Stimulated activated CD4-positive, alpha-beta T cell treated with anti-CD3 and anti-CD28 coated beads, Interleukin-15, amount 100 ng/mL, for 48 hours (primary cell): ENCODE results near the gene GTF2B.
"Not testable (repeated sequence)": the region's sequence is repeated elsewhere in the genome, so short reads cannot be mapped to it uniquely, and the experiment has no call there.

ENCODE experiments used
- DNase-seq, 2 donors: peaks; one replicate each; pipeline ENCODE4 v3.0.0-alpha.2; 2020; ENCODE audit warnings: low read depth in 2 of 2

Gene GTF2B, protein sequence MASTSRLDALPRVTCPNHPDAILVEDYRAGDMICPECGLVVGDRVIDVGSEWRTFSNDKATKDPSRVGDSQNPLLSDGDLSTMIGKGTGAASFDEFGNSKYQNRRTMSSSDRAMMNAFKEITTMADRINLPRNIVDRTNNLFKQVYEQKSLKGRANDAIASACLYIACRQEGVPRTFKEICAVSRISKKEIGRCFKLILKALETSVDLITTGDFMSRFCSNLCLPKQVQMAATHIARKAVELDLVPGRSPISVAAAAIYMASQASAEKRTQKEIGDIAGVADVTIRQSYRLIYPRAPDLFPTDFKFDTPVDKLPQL

DNA sequence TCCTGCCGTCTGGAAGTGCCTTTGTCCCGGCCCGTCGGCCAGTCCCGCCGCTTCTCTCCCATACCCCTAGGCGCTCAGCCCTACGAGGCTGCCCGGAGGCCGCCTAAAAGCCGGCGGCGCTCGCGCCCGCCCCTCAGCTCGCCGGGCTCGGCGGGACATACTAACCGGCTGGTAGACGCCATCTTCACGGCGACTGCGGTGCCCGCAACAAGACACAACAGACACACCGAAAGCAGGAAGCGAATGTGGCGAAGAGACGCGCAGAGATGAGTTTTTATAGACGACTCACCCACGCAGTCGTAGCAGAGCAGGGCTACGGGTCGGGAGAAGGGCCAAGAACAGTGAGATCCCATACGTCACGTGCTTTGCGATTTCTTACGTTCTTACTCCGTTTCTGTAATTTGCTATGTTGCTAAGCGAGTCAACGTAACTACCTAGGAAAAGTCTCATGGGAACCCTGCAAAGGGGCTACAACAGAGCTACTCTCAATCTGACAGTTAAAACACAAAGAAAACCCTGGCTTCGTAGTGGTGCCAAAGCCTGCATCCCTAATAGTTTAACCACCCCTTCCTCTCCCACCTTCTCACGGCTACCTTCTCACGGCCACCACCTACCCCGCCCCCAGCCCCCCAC, at the start of gene GTF2B:
Gene GTF2B (minus strand): TSS at position 250 of the 633 bp plus-strand sequence. CDS start 68 bp downstream, at position 182.
- DNase-seq, result peak; percentile 87 to 90

DNA sequence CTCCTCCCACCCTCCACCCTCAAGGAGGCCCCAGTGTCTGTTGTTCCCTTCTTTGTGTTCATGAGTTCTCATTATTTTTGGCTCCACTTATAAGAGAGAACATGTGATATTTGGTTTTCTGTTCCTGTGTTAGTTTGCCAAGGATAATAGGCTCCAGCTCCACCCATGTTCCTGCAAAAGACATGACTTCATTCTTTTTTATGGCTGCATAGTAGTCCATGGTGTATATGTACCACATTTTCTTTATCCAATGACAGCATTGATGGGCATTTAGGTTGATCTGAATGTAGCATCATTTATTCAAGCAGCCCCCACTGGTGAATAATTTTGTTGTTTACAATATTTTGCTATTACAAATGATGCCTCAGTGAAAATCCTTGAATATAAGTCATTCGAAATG, 47.2 kb upstream of the GTF2B start:
- not testable (repeated sequence) for DNase-seq

DNA sequence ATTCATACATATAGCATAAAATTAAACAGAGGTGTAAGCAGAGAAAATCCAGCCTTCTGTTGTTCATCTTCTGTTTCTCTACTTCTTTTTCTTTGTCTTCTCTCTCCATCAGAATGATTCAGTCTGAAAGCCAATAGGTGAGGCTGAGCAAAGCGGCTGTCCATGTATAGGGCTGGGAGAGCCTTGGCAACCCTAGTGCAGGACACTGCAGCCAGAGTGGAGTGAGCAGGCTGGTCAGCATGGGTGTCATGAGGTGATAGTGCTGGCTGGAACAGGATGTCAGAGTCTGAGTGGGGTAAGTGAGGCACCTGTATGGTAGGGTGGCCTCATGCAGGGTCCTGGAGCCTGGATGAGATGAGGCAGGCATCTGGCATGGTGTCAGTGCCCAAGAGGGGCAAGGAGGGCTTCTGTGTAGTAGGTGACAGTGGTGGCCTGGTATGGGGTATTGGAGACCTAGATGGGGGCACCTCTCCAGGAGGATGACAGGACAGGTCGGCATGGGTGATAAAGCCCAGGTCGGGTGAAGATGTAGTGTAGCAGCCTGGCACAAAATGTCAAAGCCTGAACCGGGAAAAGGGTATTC, 45.5 kb upstream of the GTF2B start:
- DNase-seq, result no peak

DNA sequence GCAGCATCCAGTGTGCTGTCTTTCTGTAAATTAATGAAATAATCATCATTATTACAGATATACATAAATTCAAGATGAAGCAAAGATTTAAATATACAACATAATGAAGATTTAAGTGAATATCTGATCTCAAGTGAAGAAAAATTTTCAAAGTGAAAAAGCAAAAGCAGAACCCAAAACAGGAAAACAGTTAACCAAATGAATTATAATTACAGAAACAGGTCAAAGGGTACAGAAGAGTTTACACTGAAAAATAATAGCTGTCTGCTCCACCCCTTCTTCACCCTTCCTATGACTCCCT, 44.8 kb upstream of the GTF2B start:
- DNase-seq, result no peak

DNA sequence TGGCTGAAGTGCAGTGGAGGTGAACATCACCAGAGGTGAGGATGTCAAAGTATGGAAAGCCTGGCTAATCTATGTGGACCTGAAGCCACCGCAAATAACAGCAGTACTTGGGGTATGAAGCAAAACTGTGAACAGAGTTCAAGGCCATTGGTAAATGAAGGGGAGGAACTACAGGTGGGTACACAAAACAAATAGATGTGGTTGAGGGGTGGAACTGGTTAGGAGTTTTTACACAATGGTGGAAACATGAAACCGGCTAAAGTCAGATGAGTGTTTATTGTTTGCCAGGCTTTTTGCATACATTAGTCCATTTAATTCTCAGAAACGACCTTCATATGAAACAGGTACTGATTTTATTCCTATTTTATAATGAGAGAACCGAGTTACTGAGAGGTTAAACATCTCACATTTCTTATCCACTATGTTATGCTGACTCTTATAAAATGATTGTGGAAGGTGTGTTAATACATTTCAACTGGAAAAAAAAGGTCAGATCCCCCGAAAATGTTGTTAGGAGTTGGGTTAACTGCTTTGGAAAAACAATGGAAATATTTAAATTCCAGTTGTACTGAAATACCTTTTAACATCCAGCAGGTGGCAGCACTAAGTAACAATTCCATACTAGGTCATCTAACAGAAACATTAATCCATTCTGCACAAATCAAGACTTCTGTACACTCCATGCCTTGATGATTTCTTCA, 44.3 kb upstream of the GTF2B start:
- no peak for DNase-seq

DNA sequence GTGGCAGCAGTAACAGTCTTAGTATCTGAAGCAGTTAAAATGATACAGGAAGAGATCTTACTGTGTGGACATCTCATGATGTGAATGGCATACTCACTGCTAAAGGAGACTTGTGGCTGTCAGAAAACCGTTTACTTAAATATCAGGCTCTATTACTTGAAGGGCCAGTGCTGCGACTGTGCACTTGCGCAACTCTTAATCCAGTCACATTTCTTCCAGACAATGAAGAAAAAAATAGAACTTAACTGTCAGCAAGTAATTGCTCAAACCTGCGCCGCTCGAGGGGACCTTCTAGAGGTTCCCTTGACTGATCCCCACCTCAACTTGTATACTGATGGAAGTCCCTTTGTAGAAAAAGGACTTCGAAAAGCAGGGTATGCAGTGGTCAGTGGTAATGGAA, 38.8 kb upstream of the GTF2B start:
- DNase-seq, result not testable (repeated sequence)

DNA sequence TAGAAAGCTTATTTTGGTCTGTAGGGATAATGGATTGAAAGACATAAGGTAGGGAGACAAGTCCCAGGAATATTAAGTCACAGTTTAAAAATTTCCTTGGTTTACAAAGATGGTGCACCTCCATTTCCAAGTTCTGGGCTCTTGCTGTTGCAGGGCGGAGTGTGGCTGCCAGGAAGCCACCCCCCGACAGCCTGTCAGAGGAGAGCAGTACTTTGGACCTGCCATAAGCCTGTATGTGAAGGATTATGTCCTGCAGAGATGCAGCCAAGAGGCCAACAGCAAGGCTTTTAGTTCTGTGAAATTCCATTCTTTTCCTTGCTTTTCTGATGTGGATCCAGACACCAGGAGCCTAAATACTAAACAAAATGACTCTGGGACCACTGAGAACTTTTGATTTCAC, 31.9 kb upstream of the GTF2B start:
- no peak for DNase-seq

DNA sequence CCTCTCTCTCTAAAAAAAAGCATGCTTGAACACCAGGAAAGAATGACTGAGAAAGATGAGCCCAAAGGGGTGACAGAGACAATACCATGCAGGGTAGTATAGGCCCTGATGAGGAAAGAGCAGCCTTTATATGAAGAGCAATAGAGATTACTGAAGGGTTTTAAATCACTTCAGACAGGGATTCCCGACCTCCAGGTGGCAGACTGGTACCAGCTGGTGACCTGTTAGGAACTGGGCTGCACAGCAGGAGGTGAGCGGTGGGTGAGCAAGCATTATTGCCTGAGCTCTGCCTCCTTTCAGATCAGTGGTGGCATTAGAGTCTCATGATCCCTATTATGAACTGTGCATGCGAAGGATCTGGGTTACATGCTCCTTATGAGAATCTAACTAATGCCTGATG, 30.8 kb upstream of the GTF2B start:
- DNase-seq, result no peak

DNA sequence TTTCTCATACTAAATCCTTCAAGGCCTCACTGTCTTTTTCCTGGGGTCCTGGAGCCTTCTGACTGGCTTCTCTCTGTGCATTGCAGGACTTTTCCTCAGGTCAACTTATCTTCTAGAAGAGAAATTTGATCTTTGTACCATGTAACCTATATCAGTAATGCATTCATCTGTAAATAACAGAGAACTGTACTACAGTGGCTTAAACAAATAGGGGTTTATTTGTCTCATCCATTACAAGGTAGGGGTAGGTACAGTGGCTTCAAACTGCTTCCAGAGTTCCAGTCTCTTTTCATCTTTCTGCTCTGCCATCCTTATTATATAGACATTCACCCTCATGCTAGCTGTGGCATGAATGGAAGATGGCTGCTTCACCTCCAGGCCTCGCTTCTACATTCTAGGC, 29.5 kb upstream of the GTF2B start:
- no peak for DNase-seq

DNA sequence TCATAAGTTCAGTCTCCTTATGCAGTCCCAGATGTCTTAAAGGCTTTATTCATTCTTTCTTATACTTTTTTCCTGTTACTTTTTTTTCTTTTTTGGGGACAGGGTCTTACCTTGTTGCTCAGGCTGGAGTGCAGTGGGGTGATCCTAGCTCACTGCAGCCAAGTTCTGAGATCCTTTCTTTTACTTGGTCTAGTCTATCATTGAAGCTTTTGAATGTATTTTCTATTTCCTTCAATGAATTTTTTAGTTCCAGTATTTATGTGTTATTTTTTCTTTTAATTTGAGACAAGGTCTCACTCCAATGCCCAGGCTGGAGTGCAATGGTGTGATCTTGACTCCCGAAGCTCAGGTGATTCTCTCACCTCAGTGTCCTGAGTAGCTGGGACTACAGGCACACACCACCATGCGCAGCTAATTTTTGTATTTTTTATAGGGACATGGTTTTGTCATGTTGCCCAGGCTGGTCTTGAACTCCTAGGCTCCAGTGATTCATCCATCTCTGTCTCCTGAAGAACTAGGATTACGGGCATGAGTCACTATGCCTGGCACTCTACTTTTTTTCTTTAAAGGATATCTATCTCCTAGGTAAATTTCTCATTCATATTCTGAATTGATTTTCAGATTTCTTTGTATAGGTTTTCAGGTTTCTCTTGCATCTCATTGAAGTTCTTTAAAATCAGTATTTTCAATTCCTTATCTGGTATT, 26.1 kb upstream of the GTF2B start:
- no peak for DNase-seq

DNA sequence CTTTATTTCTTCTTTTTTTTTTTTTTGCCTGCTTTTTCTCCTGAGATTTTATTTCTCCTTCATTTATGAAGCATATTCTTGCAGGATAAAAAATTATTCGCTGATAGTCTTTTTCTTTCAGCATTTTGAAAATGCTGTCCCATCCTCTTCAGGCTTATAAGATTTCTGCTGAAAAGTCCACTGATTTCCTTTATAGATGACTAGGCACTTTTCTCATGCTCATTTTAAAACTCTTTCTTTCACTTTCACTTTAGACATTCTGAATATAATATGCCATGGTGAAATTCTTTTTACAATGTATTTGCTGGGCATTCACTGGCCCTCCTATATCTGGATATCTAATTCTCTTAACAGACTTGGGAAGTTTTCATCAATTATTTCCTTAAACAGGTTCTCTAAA, 25.5 kb upstream of the GTF2B start:
- no peak for DNase-seq

DNA sequence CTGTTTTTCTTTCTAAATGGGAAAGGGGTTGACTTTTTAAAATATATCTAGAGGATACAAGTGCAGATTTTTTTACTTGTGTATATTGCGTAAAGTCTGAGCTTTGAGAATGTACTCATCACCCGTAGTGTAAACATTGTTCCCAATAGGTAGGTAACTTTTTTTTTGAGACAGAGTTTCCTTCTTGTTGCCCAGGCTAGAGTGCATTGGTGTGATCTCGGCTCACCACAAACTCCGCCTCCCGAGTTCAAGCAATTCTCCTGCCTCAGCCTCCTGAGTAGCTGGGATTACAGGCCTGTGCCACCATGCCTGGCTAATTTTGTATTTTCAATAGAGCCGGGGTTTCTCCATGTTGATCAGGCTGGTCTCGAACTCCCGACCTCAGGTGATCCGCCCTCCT, 20.4 kb upstream of the GTF2B start:
- not testable (repeated sequence) for DNase-seq

DNA sequence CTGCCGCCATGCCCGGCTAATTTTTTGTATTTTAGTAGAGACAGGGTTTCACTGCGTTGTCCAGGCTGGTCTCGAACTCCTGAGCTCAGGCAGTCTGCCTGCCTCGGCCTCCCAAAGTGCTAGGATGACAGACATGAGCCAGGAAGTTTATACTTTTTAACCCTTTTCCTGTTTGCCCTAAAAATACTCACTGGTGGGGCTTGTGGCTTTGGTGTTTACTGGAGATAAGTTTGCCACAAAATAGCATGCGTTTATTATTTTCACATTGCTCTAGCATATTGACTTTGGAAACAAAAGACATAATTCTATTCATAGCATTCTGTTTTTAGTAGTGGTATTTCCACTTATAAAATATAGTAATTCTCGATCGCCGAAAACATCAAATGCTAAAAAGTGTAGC, 19.8 kb upstream of the GTF2B start:
- no peak for DNase-seq

DNA sequence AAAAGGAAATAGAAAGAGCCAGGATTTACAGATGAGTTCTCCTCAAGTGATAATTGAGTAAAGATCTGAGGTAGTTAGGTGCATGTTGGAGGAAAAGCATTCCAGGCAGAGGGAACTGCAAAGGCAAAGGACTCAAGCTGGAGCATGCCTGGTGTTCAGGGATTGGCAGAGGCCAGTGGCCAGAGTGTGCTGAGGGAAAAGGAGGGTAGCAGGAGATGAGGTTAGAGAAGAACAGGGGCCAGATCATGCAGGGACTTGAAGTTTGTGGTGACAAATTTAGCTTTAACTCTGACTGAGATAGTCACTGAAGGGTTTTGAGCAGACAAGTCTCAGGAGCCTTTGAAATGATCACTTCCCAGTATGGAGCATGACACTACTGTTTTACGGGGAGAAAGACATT, 19.0 kb upstream of the GTF2B start:
- DNase-seq, result no peak

DNA sequence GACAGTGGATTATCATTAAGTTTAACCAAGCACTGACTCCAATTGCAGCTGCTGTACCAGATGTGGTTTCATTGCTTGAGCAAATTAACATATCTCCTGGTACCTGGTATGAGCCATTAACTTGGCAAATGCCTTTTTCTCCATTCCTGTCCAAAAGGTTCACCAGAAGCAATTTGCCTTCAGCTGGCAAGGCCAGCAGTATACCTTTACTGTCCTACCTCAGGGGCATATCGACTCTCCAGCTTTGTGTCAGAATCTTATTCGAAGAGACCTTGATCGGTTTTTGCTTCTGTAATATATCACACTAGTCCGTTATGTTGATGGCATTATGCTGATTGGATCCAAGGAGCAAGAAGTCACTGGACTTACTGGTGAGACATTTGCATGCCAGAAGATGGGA, 9.5 kb upstream of the GTF2B start:
- no peak for DNase-seq

DNA sequence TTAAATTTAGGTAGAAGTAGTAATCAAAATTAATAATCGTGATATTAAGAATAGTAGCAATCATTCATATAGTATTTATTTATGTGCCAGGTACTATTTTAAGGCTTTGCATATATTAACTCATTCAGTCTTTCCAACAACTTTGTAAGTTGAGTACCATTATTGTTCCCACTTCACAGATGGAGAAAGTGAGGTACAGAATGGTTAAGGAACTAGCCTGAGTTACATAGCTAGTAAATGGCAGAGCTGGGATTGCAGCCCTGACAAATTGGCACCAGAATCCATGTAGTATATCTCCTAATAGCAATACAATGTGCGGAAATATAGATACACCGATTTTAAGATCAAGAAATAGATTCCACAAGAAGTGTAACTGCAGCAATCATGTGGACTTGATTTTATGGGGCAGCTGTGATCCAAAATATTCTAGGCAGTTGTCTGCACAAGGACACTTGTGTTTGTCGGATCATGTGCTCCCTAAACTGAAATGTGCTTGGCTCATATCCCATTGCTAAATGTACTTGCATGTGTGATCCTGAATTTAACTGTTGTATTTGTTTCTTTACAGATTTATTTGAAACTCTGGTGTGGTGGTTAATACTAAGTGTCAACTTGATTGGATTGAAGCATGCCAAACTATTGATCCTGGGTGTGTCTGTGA, 5.8 kb upstream of the GTF2B start:
- DNase-seq, result no peak

DNA sequence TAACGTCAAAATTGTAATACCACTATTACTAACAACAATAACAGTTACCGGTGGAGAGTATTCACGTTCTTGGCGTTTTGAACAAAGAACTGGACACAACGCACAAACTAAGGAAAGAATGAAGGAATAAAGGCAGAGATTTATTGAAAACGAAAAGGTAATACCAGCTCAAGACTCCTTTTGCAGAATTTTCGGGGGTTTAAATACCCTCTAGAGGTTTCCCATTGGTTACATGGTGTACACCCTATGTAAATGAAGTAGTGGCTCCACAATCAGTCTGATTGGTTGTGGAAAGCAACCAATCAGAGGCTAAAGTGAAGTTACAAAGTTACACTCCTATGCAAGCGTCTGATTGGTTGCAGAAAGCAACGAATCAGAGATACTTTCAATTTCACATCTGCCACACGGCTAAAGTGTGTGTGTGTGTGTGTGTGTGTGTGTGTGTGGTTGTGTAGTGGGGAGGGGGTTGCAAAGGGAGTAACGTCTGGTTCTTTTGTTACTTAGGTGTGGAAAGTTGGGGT, 1.1 kb upstream of the GTF2B start:
- DNase-seq, result peak in 1 of 2 donors; percentile 7

DNA sequence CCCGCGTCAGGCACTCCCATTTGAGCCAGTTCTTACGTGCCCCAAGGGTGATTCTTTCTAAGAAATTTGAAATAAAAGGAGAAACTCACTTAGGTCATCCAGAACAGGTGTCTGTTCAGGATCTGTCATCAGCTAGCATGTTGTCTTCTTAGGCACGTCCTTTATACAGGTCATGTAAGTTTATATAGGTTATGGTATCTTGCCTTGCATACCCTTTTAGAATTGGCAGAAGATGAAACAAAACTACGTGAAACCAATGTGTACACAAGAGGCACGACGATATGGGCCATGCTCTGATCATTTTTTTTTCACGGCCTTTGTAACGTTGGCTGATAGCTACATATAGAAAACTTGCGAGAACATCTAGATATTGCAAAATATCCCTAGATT, 579 bp upstream of the GTF2B start:
- DNase-seq, result no peak

DNA sequence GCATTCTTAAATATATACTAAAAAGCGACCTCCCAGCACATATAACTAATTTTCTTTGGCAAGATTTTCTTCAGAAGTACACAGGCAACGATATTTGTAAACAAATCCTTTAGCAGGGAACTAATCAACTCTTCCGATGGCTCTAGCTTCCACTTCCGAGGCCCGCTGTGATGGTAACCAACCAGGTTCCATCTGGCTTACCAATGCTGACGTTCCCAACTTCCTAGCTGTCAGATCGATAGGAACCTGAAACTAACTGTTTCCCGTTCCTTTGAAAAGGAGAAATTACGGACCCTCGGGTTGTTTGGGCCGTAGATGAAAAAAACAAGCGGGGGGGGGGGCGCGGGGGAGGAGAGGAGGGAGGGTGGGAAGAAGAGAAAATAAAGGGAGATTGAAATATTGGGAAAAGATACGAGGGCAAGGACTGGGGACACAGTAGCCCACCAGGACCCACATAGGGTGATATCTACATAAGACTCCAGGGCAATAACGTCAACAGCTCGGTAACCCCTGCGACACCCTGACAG, 513 bp downstream of the GTF2B start:
- DNase-seq, result peak in 1 of 2 donors; percentile 11

DNA sequence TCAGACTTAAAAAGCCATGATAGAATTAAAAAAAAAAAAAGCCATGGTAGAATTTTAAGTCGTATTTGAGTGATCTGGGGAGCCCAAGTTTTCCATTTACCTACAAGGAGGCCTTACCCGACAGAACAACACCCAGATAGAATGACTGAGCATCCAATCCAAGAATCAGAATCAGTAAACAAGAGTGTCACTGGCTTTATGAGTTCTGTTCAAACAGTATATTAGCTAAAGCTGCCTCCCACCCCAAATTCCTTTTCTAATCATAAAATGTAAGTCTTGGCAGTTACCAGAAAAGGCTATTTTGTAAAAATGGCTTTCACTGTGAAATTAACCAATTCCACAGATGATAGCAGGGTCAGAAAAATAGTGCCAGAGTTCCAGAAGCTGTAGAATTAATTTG, 1.2 kb downstream of the GTF2B start:
- DNase-seq, result no peak

DNA sequence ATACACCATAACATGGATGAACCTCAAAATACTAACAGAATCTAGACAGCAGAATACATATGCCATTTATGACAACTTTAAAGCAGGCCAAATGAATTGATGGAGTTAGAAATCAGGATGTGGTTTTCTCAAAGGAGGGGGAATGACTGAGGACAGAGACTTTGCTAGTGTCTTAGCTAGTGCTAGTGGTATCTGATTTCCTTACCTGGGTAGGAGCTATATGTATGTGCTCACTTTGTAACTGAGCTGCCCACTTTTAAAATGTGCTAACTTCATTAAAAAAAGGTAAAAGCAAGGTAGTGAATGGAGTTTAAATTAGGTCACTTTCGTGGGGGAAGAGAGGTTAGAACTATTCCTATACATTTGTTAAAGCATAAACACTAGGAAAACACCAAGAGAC, 2.6 kb downstream of the GTF2B start:
- no peak for DNase-seq
